Calu3 (cell line): ENCODE data around the gene LBH. TPM values are rescaled to one million over a fixed set of nuclear protein-coding genes. Genes with fewer than 3 reads are reported as not detected.

Experiments used
- BruUV-seq: library from RNA; stranded (reverse); fragments of 400-500 nt; replicated peaks from 2 replicates; lab custom pipeline; 2021; lab: Mats Ljungman, UMichigan
- CTCF ChIA-PET: fragments of 300-600 bp; sonication (Branson Sonifier 250); formaldehyde crosslinking; loops from one replicate; lab custom pipeline; 2022; ENCODE audit warnings: antibody characterized with exemption; lab: Charles Lee
- DNase-seq: peaks from one replicate; pipeline ENCODE4 v3.0.0; 2022
- H3K27ac Mint-ChIP-seq: one replicate; pipeline ENCODE4 v1.8.0; 2022; ENCODE audit warnings: mixed read lengths; ENCODE audit not compliant: unreplicated experiment
- H3K27me3 Mint-ChIP-seq: one replicate; pipeline ENCODE4 v1.8.0; 2022; ENCODE audit warnings: mixed read lengths; ENCODE audit not compliant: unreplicated experiment
- H3K36me3 Mint-ChIP-seq: one replicate; pipeline ENCODE4 v1.8.0; 2022; ENCODE audit warnings: mild to moderate bottlenecking, moderate library complexity, mixed read lengths; ENCODE audit not compliant: insufficient read depth, unreplicated experiment
- H3K4me1 Mint-ChIP-seq: one replicate; pipeline ENCODE4 v1.8.0; 2022; ENCODE audit warnings: mild to moderate bottlenecking, low read depth, mixed read lengths; ENCODE audit not compliant: unreplicated experiment
- H3K4me3 Mint-ChIP-seq: one replicate; pipeline ENCODE4 v1.8.0; 2022; ENCODE audit warnings: mild to moderate bottlenecking, low read depth, moderate library complexity, mixed read lengths; ENCODE audit not compliant: unreplicated experiment
- H3K9me3 Mint-ChIP-seq: one replicate; pipeline ENCODE4 v1.8.0; 2022; ENCODE audit warnings: low read depth, mixed read lengths; ENCODE audit not compliant: unreplicated experiment
- intact Hi-C: fragments of 100-400 bp; cut with micrococcal nuclease; formaldehyde crosslinking; loops from one replicate; pipeline ENCODE4 v1.10.0; 2022; ENCODE audit not compliant: unreplicated experiment
- total RNA-seq: library from RNA; stranded (reverse); gene quantifications from 2 replicates; pipeline ENCODE4 v1.2.3, GENCODE V29; 2022
- TF ChIP-seq, protein P1 (sequence below): fragments of 200-600 bp; IDR thresholded peaks from one replicate; pipeline ENCODE4 v1.8.0; 2022; ENCODE audit warnings: antibody characterized with exemption; ENCODE audit not compliant: unreplicated experiment

LBH gene
- total RNA-seq, 1 experiment from 2014 or later, result 3.3 TPM

DNA sequence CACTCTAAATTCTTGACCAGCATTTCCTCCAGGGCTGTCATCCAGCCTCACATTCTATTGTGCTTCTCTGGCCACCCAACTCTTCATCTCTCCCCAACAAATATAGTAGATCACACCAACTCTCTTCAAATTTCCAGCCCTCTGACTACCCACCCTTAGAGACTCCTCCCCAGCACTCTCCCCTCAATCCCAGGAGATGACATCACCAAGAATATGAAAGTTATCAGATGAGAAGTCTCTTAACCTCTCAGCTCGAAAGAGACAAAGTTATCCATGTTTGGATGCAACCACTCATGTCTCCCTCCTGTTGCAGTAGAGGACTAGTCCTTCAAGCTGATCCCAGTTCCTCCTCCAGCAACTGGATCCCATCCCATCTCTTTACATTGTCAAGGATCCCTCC, 47.1 kb downstream of the LBH start:
- peaks cover 13% of the 10 kb centered on the region for H3K4me1 Mint-ChIP-seq
- intact Hi-C loops, result no loop called here

DNA sequence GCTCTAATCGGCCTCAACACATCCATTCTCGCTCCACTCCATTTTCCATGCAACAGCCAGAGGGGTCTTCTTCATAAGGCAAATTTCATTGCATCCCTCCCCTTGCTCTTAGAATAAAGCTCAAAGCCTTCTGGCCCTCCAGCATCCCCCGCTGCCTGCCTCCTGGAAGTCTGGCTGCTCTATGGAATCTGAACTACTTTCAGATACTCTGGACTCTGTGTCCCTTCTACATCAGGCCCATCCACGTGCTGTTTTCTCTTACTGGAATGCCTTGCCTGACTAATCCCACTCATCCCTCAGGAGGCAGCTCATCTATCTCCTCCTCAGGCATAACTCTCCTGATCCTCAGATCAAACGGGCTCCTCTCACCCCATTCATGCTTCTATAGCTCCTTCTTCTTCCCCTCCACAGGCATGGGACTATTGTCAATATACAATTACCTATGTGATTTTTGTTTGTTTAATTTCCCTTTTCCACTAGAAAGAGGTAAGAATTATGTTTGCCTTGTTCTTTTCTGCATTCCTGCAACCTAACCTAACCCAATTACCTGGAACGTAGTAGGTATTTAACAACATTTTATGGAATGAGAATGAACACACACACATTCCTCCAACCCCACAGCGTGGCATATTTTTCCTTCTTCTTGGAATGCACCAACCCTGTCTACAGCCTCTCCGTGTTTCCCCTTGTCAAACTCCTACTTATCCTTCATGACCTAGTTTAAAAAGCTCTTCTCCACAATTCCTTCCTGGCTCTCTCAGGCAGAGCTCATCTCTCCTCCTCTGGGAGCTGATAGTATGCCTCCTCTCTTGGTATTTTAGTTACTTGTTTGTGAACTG, 49.5 kb downstream of the LBH start:
- Mint-ChIP-seq H3K36me3 (no peaks in the 10 kb centered on the region), H3K27ac (no peak overlapping the region), H3K4me3 (no peak overlapping the region), H3K27me3 (peaks cover 13% of the 10 kb centered on the region), H3K9me3 (peaks cover 4% of the 10 kb centered on the region), H3K4me1 (no peaks in the 10 kb centered on the region)
- intact Hi-C loops, result no loop called here
- no peak for DNase-seq
- no TSS peak for BruUV-seq
- TF ChIP-seq, protein P1, sequence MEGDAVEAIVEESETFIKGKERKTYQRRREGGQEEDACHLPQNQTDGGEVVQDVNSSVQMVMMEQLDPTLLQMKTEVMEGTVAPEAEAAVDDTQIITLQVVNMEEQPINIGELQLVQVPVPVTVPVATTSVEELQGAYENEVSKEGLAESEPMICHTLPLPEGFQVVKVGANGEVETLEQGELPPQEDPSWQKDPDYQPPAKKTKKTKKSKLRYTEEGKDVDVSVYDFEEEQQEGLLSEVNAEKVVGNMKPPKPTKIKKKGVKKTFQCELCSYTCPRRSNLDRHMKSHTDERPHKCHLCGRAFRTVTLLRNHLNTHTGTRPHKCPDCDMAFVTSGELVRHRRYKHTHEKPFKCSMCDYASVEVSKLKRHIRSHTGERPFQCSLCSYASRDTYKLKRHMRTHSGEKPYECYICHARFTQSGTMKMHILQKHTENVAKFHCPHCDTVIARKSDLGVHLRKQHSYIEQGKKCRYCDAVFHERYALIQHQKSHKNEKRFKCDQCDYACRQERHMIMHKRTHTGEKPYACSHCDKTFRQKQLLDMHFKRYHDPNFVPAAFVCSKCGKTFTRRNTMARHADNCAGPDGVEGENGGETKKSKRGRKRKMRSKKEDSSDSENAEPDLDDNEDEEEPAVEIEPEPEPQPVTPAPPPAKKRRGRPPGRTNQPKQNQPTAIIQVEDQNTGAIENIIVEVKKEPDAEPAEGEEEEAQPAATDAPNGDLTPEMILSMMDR, result no peak
- CTCF ChIA-PET, result no interaction called here

More for the DNA sequence above, 47.1 kb downstream of the LBH start:
- CTCF ChIA-PET, result no interaction called here
- H3K4me3 Mint-ChIP-seq, result no peak overlapping the region
- peaks cover 13% of the 10 kb centered on the region for H3K27me3 Mint-ChIP-seq
- TF ChIP-seq, protein P1, result no peak
- peaks cover 4% of the 10 kb centered on the region for H3K9me3 Mint-ChIP-seq
- no TSS peak for BruUV-seq
- H3K27ac Mint-ChIP-seq, result no peak overlapping the region
- DNase-seq, result no peak
- H3K36me3 Mint-ChIP-seq, result peaks cover 11% of the 10 kb centered on the region

DNA sequence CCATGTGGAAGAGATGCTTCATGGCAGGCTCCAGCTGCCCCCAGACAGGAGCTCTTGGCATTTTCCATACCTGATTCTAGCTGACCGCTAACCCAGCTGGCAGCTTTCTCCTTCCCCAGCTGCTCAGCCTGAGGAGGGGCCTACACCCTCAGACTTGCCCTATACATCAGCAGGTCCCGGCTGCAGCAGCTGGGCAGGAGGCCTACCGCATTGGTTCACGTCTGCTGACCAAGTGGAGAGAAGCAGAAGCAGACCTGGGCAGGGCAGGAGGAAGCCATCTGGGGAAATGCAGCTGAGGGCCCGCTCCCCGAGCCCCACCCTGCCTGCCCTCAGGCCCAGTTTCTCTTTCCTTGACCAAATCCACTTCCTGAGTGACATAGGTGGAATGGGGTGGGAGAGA, 50.7 kb downstream of the LBH start:
- intact Hi-C loops, result no loop called here
- TF ChIP-seq, protein P1, result no peak
- no peak overlapping the region for H3K27ac Mint-ChIP-seq
- BruUV-seq, result no TSS peak
- CTCF ChIA-PET, result no interaction called here
- no peak for DNase-seq
- no peaks in the 10 kb centered on the region for H3K36me3 Mint-ChIP-seq
- peaks cover 13% of the 10 kb centered on the region for H3K27me3 Mint-ChIP-seq
- H3K4me3 Mint-ChIP-seq, result no peak overlapping the region
- peaks cover 4% of the 10 kb centered on the region for H3K9me3 Mint-ChIP-seq
- H3K4me1 Mint-ChIP-seq, result no peaks in the 10 kb centered on the region

DNA sequence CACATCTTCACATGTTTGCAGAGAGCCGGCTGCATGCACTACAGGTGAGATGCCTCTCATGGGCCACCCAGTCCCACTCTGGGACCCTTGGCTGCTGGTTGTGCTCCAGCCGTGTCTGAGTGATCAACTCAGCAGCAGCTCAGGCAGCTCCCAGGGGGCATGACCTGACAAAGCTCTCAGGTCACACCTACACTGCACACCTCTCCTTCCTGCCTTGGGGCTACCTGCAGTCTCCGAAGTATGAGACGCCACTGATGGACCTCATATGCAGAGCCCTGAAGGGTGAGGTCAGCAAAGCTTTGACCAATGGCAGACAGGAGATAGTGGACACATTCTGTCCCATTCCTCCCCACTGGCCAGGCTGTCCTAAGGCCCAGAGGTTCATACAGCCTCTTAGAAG, 51.4 kb downstream of the LBH start:
- Mint-ChIP-seq H3K36me3 (no peaks in the 10 kb centered on the region), H3K27me3 (peaks cover 13% of the 10 kb centered on the region), H3K4me3 (no peak overlapping the region), H3K9me3 (peaks cover 4% of the 10 kb centered on the region), H3K27ac (no peak overlapping the region), H3K4me1 (no peaks in the 10 kb centered on the region)
- CTCF ChIA-PET, result no interaction called here
- intact Hi-C loops, result no loop called here
- no peak for DNase-seq
- TF ChIP-seq, protein P1, result no peak
- no TSS peak for BruUV-seq
